Measurements from ENCODE around the gene VPS52.

Gene VPS52

DNA sequence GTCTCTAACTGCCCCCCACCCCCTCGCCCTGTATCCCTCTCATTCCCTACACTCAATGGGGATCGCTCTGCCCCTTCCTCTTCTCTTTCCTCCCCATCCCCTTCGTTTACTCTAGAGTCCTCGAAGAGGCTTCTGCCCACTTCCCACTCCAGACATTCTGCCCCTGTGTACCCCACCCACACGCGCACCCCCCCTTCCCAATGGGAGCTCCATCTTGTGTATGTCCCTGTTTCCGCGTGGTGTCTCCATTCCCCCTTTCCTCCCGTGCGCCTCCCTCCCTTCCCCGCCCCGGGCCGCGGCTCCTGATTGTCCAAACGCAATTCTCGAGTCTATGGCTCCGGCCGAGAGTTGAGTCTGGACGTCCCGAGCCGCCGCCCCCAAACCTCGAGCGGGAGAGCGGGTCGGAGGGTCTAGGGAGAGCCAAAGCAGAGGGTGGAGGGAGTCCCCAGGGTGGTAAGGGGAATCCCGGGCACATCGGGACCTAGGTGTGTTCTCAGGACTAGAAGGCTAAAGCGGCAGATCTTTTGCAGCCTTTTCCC is 64.1 kb downstream of the VPS52 start:
- no peak for FAIRE-seq

DNA sequence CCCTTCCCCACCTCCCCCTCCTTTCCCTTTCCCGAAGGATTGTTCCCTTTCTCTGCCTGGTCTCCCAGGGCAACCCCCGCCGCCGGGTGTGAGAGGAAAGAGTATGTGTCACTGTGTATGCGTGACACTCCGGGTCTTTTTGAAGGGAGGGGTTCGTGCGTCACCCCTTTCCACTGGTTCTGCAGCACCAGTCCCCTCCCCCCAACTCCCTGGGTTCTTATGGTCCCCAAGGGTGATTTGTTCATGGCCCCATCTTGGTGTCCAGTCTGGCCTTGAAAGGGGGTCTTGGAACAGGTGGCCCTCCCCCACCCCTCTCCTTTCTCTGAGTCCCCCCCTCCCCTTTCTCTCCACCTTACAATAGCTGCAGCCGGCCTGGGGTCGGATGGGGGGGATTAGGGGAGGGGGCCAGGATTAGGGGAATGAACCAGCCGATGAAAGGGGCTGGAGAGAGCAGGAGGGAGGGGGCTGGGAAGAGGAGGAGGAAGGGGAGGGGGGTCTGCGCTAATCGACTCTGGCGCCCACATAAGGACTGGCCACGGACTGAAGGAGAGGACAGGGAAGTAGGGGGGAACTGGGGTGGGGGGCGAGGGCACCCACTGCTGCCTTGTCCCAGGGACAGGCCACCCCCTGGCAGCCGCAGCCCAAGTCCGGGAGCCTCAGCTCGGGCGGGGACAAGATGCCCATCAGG is 64.7 kb downstream of the VPS52 start:
- FAIRE-seq: no peak

DNA sequence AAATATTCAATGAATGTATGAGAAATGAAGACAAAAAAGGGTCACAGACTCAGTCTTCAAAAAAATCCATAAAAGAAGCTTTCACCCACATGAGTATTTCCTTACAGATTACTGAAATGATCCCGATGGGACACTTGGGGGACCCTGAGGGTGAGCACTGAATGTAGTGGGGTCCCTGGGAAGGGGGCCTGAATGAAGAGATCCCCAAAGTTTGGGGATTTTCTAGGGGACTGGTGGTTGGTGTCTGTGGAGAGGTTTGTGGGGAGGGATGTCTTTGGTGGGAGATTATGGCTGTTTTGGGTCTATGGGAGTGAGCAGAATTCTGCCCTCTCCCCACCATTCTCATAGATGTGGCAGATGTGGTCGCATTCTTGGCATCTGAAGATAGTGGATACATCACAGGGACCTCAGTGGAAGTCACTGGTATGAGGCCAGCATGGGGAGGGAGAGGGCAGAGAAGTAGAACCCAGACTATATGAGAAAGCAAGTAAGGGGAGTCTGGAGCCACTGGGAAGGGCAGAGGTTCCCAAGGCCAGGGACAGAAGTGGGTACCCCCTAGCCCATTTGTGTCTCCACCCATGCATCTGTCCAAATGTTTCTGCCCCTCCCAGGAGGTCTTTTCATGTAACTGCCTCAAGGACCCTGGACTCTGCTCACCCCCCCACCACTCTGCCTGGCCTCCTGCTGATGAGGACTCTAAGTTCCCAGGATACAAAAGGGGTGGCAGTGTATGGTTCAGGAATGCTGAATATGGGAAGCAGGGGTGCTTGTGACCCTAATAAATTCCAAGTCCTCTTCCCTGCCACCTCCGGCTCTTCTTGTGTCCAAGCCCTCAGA is 65.4 kb downstream of the VPS52 start:
- no peak for FAIRE-seq

DNA sequence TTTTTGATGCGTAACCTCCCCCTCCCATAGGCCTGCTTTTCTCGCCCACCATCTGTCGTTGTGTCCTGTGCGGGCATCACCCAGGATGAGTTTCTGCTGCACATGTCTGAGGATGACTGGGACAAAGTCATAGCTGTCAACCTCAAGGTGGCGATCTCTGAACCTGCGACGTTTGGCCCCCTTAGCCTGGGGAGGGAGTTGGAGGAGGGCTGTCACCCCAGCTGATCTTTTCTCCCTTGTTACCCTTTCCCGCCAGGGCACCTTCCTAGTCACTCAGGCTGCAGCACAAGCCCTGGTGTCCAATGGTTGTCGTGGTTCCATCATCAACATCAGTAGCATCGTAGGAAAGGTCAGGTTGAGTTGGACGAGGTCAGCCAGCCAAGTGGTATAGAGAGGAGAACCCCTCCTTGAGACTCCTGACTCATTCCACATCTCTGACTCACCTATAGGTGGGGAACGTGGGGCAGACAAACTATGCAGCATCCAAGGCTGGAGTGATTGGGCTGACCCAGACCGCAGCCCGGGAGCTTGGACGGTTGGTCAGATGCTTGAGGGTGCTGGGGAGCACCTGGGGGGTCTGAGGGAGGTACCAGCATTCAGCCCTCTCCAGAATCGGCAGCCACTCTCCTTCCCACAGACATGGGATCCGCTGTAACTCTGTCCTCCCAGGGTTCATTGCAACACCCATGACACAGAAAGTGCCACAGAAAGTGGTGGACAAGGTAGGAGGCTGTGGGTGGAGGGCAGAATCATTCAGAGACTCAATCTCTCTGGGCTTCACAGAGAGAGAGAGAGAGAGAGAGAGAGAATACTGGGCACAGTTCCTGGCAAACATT is 66.3 kb downstream of the VPS52 start:
- FAIRE-seq: no peak

DNA sequence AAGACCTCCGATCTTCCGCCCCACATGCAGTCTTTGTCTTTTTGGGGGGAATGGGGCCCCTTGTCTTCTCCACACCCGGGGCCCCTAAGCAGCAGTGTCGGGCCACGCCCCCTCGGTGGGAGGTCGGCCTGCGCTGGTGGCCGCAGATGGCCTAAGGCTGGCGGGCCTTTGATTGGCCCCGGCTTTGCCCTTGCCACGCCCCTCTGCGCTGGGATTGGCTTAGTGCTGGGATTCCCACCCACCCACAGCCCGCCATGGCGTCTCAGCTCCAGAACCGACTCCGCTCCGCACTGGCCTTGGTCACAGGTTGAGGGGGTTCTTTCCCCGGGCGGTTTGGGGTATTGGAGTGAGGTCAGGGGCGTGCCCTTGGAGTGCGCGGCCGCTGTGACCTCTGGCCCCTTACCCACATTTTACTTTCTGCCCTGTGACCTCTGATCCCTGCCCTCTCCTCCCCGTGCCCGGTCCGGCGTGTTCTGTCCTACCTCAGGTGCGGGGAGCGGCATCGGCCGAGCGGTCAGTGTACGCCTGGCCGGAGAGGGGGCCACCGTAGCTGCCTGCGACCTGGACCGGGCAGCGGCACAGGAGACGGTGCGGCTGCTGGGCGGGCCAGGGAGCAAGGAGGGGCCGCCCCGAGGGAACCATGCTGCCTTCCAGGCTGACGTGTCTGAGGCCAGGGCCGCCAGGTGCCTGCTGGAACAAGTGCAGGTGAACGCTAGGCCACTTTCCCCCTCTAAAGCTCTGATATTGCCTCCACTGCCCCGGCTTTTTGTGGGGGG is 67.1 kb downstream of the VPS52 start, which contains the start of gene HSD17B8:
Gene HSD17B8 (plus strand): TSS at position 241 of the 776 bp plus-strand sequence. CDS start 14 bp downstream, at position 255.
- FAIRE-seq: no peak

DNA sequence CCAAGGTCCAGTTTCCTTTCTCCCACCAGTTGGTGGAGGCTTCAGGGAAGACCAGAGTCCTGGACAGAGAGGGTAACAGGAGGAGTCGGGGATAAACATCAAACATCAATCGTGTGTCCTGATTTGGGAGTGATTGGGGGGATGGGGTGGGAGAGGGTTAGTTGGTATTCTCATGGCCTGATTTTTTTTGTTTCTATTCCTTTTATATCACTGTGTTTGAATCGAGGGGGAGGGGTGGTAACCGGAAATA is 67.6 kb downstream of the VPS52 start:
- FAIRE-seq: no peak

DNA sequence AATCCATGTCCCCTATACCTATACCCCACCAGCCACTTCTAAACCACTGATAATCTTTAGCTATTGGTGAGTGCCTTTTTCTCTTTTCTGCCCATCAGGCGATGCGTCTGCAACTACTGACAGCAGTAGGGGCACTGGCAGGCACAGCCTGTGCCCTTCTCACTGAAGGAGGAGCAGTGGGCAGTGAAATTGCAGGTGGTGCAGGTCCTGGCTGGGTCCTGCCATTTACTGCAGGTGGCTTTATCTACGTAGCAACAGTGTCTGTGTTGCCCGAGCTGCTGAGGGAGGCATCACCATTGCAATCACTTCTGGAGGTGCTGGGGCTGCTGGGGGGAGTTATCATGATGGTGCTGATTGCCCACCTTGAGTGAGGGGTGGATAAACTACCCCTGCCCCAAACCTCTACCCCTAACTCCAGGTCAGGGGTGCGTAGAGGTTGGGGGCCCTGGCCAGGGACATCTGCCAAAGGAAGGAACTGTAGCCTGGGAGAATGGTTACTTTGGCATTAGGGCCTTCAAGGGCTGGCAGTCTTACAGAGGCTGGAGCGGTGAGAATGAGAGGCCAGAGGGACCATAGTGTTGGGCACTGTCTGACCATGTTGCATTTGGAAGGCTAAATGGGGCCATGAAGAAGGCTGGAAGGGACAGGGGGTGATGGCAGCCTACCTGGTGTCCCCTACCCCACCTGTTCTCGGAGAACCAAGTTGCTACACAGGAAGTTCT is 68.1 kb downstream of the VPS52 start:
- FAIRE-seq: no peak

DNA sequence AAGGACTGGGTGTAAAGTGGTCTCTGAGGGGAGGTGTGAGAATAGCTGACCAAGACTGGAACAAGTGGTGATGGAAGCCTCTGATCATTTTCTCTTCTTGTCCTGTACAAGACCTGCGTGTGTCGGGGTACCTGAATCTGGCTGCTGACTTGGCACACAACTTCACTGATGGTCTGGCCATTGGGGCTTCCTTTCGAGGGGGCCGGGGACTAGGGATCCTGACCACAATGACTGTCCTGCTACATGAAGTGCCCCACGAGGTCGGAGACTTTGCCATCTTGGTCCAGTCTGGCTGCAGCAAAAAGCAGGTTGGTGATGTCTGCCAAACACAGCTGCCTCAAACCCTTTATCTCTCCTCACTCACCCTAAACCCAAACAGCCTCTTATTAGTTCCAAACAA is 68.9 kb downstream of the VPS52 start:
- FAIRE-seq: no peak

DNA sequence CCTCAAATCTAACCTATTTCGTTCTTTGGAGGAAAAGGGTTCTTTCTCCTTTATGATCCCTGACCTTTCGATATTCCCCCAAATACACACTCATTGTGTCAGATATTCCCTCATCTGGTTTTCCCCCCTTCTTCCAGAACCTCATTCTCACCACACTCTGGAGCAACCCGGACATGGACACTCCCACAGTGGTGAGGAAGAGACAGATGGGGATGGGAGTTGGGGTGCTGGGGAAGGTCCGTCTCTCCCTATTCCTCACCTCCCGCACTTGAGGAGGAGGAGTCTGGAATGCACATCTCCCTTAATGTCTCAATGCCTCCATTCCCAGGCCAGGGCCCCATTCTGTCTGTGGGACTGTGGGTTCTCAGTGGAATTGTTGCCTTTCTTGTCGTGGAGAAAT is 69.7 kb downstream of the VPS52 start:
- no peak for FAIRE-seq

DNA sequence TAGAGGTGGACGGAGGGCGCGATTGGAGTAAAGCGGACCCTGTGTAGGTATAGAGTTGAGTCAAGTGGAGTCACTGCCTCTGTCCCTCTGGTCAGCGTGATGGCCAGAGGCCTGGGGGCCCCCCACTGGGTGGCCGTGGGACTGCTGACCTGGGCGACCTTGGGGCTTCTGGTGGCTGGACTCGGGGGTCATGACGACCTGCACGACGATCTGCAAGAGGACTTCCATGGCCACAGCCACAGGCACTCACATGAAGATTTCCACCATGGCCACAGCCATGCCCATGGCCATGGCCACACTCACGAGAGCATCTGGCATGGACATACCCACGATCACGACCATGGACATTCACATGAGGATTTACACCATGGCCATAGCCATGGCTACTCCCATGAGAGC is 70.5 kb downstream of the VPS52 start:
- FAIRE-seq: no peak

Measured in endometrium (tissue), 2 donors.